BE2C (cell line): Measurements from ENCODE around the gene STK31.

Experiments
- DNase-seq: peaks from one replicate; pipeline ENCODE4 v3.0.0-alpha.2; 2020
- H3K27me3 ChIP-seq: fragments of 250-450 bp; sonication (Bioruptor Pico); 2 replicates; pipeline ENCODE4 v1.5.1; 2020; ENCODE audit warnings: mild to moderate bottlenecking
- H3K36me3 ChIP-seq: fragments of 250-450 bp; sonication (Bioruptor Pico); 2 replicates; pipeline ENCODE4 v1.5.1; 2020; ENCODE audit warnings: mild to moderate bottlenecking
- H3K4me1 ChIP-seq: fragments of 250-450 bp; sonication (Bioruptor Pico); 2 replicates; pipeline ENCODE4 v1.5.1; 2020
- H3K4me3 ChIP-seq: 2 replicates; pipeline ENCODE4 v1.5.1; 2011; ENCODE audit warnings: low read depth, low read length
- H3K9me3 ChIP-seq: fragments of 250-450 bp; sonication (Bioruptor Pico); 2 replicates; pipeline ENCODE4 v1.5.1; 2020
- TF ChIP-seq, protein P1 (sequence below): IDR thresholded peaks from 2 replicates; pipeline ENCODE4 v1.5.1; 2012; ENCODE audit warnings: mild to moderate bottlenecking, low read depth, low read length

STK31 gene

DNA sequence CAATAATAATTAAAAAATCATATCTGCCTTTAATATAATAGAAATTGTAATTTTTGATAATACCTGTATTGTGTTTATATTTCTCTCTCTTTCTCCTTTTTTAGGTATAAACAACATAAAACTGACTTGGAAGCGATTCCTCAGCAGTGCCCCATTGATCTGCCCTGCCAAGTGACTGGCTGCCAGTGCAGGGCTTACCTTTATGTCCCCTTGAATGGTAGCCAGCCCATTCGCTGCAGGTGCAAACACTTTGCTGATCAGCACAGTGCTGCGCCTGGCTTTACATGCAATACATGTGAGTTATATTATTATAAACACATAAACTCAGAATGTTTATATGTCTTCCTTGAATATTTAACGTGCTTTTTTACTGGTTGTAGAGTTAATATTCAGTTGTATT lies 20.9 kb upstream of the STK31 start:
- Histone ChIP-seq H3K36me3 (no peaks in the 10 kb centered on the region), H3K4me1 (no peaks in the 10 kb centered on the region)
- no peak for DNase-seq

DNA sequence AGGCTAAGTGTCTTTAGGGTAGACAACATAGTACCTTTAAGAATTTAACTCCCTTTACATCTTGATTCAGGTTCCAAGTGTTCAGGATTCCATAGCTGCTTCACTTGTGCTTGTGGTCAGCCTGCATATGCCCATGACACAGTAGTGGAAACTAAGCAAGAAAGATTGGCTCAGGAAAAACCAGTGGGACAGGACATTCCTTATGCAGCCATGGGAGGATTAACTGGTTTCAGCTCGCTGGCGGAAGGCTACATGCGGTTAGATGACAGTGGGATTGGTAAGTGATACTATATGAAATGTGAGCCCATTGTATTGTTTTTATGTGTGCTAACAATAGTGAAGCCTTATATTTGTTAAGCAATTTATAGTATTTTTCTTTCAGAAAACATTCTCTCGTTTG lies 18.7 kb upstream of the STK31 start:
- TF ChIP-seq, protein P1, sequence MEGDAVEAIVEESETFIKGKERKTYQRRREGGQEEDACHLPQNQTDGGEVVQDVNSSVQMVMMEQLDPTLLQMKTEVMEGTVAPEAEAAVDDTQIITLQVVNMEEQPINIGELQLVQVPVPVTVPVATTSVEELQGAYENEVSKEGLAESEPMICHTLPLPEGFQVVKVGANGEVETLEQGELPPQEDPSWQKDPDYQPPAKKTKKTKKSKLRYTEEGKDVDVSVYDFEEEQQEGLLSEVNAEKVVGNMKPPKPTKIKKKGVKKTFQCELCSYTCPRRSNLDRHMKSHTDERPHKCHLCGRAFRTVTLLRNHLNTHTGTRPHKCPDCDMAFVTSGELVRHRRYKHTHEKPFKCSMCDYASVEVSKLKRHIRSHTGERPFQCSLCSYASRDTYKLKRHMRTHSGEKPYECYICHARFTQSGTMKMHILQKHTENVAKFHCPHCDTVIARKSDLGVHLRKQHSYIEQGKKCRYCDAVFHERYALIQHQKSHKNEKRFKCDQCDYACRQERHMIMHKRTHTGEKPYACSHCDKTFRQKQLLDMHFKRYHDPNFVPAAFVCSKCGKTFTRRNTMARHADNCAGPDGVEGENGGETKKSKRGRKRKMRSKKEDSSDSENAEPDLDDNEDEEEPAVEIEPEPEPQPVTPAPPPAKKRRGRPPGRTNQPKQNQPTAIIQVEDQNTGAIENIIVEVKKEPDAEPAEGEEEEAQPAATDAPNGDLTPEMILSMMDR = no peak
- no peak overlapping the region for H3K4me3 ChIP-seq
- H3K36me3 ChIP-seq = no peaks in the 10 kb centered on the region
- no peaks in the 10 kb centered on the region for H3K27me3 ChIP-seq
- DNase-seq = no peak
- no peaks in the 10 kb centered on the region for H3K9me3 ChIP-seq
- no peaks in the 10 kb centered on the region for H3K4me1 ChIP-seq

More for the DNA sequence above, 20.9 kb upstream of the STK31 start:
- H3K4me3 ChIP-seq = no peak overlapping the region
- no peaks in the 10 kb centered on the region for H3K9me3 ChIP-seq
- TF ChIP-seq, protein P1 = no peak
- peaks cover 3% of the 10 kb centered on the region; the same call in 1 of the 2 replicates for H3K27me3 ChIP-seq

DNA sequence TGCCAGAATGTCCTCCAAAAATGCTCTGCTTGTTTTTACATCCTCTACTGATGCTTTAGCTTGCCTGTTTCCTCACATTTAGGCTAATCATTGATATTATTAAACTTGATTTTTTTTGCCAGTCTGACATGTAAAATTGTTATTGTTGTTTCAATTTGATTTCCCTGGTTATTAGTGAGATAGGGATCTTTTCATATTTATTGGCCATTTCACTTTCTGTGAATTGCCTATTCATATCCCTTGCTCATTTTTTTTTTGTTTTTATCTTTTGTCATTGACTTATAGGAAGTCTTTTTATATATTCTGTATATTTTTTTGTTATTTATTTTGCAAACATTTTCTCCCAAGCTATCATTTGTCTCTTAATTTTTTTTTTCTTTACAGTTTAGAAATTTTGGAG lies 16.8 kb upstream of the STK31 start:
- no peaks in the 10 kb centered on the region for H3K27me3 ChIP-seq
- H3K4me3 ChIP-seq = no peak overlapping the region
- H3K9me3 ChIP-seq = no peaks in the 10 kb centered on the region
- TF ChIP-seq, protein P1 = no peak
- no peaks in the 10 kb centered on the region for H3K4me1 ChIP-seq
- H3K36me3 ChIP-seq = no peaks in the 10 kb centered on the region
- DNase-seq = no peak

DNA sequence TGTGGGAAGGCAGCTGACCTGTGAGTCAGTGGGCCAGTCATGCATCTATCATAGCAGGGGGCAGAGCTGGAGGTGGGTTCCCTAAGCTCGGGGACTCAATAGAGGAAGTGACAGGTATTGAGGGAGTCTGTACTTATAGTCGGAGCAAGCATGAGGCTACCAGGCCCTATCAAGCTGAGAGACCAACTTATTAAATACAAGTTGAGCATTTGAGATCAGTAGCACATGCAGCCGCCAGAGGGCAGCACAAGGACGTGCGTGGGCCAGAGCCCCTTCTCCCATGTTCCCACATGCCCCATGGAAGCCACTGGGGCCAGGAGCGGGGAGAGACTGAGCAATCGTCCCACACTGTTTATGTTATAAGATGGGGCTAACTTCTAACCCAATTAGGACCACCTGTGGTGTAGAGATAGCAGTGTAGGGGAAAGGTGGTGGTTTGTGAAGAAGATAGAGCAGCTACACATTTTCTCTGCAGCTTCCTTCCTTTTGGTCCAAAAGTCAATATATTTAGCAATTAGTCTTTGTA lies 13.0 kb upstream of the STK31 start:
- H3K4me3 ChIP-seq = no peak overlapping the region
- no peaks in the 10 kb centered on the region for H3K4me1 ChIP-seq
- peak; percentile 86 for DNase-seq
- H3K9me3 ChIP-seq = no peaks in the 10 kb centered on the region
- H3K36me3 ChIP-seq = no peaks in the 10 kb centered on the region
- TF ChIP-seq, protein P1 = peak; percentile 86
- H3K27me3 ChIP-seq = no peaks in the 10 kb centered on the region

DNA sequence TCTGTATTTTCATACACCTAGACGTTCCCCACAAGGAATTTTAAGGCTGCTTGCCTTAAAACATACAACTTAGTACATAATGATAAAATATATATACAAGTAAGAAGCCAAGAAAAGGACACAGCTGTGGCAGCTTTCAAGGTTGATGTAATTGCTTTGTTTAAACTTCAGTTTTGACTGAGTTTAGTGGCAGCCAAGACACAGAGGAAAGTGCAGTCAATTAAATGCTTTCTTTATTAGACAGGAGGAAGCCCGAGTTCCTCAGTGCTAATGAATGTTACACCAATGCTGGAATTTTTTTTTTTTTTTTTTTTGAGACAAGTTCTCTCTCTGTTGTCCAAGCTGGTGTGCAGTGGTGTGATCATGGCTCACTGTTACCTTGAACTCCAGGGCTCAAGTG lies 11.2 kb upstream of the STK31 start:
- Histone ChIP-seq H3K27me3 (no peaks in the 10 kb centered on the region), H3K4me1 (no peaks in the 10 kb centered on the region), H3K36me3 (no peaks in the 10 kb centered on the region), H3K4me3 (no peak overlapping the region), H3K9me3 (no peaks in the 10 kb centered on the region)
- DNase-seq = no peak
- TF ChIP-seq, protein P1 = no peak

DNA sequence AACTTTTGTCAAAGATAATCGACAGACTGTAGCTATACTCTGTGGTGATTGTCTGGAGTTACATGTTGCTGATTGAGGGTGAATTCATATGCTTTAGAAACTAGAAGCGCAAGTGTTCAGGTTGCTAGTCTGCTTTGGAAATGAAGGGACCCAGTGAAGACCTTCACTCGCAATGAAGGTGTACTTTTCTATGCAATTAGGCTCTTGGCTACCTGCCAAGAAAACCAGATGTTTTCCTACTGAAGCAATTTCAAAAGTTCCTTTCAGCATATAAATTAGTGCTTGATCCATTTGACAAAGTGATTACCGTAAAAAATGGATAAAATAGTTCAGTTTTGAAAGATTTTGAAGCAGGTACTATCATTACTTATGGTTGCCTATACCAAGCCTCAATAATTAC lies 10.0 kb upstream of the STK31 start:
- H3K4me3 ChIP-seq = no peak overlapping the region

More for the DNA sequence above, 10.0 kb upstream of the STK31 start:
- Histone ChIP-seq H3K9me3 (no peaks in the 10 kb centered on the region), H3K36me3 (no peaks in the 10 kb centered on the region), H3K27me3 (no peaks in the 10 kb centered on the region), H3K4me1 (no peaks in the 10 kb centered on the region)
- no peak for DNase-seq
- TF ChIP-seq, protein P1 = no peak
